HL-60 (cell line): Measurements from ENCODE around the gene CMC1.

ENCODE experiments used
- DNase-seq, 2 experiments: peaks; one replicate each; pipeline ENCODE4 v3.0.0-alpha.2; 2010 to 2020; ENCODE audit warnings: low read depth in 1 of 2, low spot score in 1 of 2
- H3K27ac ChIP-seq: fragments of 250-450 bp; sonication (Bioruptor Pico); replicated peaks from 2 replicates; pipeline ENCODE4 v1.5.1; 2020; ENCODE audit warnings: mild to moderate bottlenecking, moderate library complexity
- H3K27me3 ChIP-seq: fragments of 250-450 bp; sonication (Bioruptor Pico); 2 replicates; pipeline ENCODE4 v1.5.1; 2021; ENCODE audit warnings: mild to moderate bottlenecking, moderate library complexity; ENCODE audit not compliant: insufficient read depth, poor library complexity, severe bottlenecking
- H3K4me3 ChIP-seq: replicated peaks from 2 replicates; pipeline ENCODE4 v1.5.1; 2011; ENCODE audit warnings: mild to moderate bottlenecking, control low read depth, low read length; ENCODE audit not compliant: insufficient read depth
- CTCF ChIP-seq: IDR thresholded peaks from one replicate; pipeline ENCODE4 v1.5.1; 2011; ENCODE audit warnings: low read length, control low read depth, inconsistent platforms; ENCODE audit not compliant: insufficient read depth
- GABPA ChIP-seq: IDR thresholded peaks from 2 replicates; pipeline ENCODE4 v1.6.1; 2012; ENCODE audit warnings: low read depth
- POLR2AphosphoS5 ChIP-seq: IDR thresholded peaks from 2 replicates; pipeline ENCODE4 v1.6.1; 2012; ENCODE audit warnings: low read depth
- REST ChIP-seq: IDR thresholded peaks from 2 replicates; pipeline ENCODE4 v1.6.1; 2012; ENCODE audit warnings: low read depth; ENCODE audit not compliant: insufficient replicate concordance
- SPI1 ChIP-seq: IDR thresholded peaks from 2 replicates; pipeline ENCODE4 v1.6.1; 2012; ENCODE audit warnings: low read depth, mild to moderate bottlenecking, borderline replicate concordance

CMC1 gene

GRCh38 chr3:28206479-28206878, 34.9 kb upstream of the CMC1 start:
- H3K27ac ChIP-seq: no peak overlapping the region
- H3K4me3 ChIP-seq: no peak overlapping the region
- TF ChIP-seq CTCF (no peak), GABPA (no peak), SPI1 (no peak), REST (no peak), POLR2AphosphoS5 (no peak)
- no peak for DNase-seq
- no peaks in the 10 kb centered on the region for H3K27me3 ChIP-seq

DNA sequence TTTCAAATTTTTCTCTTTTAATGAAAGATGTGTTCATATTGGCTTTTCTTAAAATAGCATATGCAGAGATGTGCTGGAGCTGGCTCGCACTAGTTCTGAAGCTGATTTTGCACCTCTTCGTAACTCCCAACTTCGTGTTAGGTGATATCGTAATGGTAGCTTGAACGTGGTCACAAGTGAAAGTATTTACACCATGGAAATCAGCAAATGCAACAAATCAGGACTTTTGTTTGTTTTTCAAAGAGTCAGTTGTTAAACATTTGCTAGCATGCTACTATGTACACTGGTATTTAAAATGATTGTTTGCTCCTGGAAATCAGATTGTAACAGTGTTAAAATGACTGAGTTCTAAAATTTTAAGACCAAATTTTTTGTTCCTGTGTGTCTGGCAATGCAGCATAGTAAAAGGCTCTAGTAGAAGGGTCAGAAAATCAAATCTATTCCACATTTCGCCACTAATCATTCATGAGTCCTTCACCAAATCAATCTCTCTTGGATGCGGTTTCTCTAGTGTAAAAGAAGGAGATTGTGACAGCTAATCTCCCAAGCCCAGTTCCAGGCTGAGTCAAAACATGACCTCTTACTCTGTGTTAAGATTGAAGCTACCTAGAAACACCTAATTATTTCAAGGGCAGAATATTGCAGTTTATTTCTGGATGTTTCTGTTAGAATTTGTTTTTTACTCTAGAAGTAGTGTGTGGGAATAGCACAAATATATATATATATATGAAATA, 34.3 kb upstream of the CMC1 start:
- Histone ChIP-seq H3K27me3 (no peaks in the 10 kb centered on the region), H3K4me3 (no peak overlapping the region), H3K27ac (no peak overlapping the region)
- no peak for DNase-seq
- TF ChIP-seq REST: no peak
- no peak for TF ChIP-seq GABPA
- TF ChIP-seq POLR2AphosphoS5: no peak
- no peak for TF ChIP-seq SPI1
- TF ChIP-seq CTCF: no peak

DNA sequence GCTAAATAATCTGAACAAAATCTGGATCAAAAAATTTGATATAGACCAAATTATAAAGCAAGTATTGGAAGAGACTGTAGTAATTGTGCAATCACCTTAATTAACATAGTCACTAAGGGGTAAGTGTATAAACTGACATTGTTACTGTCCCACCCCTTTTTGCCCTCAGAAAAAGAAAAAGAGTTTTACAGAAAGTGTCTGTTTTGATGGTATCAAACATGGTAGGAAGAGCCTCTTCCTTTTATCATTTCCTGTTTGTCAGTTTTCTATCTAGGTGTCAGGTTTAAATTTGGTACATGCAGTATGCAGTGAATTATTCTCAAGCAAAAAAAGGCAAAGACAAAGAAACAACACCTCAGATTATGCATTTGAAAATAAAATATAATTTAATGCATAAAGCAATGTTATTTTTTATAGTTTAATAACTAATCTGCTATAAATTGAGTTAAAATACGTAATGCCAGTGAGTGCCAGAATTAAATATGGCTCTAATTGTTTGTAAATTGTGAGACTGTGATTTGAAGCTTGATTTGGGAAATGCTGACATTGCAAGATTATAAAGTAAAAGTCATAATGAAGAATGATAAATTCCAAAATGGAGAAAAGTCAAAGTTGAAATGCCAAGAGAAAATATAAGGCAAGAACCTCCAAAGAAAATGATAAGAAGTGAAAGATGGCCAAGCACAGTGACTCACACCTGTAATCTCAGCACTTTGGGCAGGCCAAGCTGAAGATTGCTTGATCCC, 30.3 kb upstream of the CMC1 start:
- no peak overlapping the region for H3K27ac ChIP-seq
- TF ChIP-seq GABPA: no peak
- TF ChIP-seq SPI1: no peak
- no peak for TF ChIP-seq POLR2AphosphoS5
- TF ChIP-seq CTCF: no peak
- no peak for TF ChIP-seq REST
- DNase-seq: no peak
- no peak overlapping the region for H3K4me3 ChIP-seq
- H3K27me3 ChIP-seq: no peaks in the 10 kb centered on the region
